Panc1 (cell line): ENCODE data around the gene FKBP1A.

Experiments
- CTCF ChIP-seq: fragments of 450-650 bp; IDR thresholded peaks from 2 replicates; pipeline ENCODE4 v1.5.1; 2017; ENCODE audit warnings: mild to moderate bottlenecking
- REST ChIP-seq, 2 experiments: IDR thresholded peaks; 2 replicates each; pipeline ENCODE4 v1.6.1; 2011 to 2012; ENCODE audit warnings: low read depth in 2 of 2, control low read depth in 1 of 2, low read length in 1 of 2, mild to moderate bottlenecking in 1 of 2, moderate library complexity in 1 of 2; ENCODE audit not compliant: insufficient read depth in 1 of 2

- TF ChIP-seq CTCF (no peak), REST (IDR thresholded peaks at IDR 0.05; ENCODE audit: insufficient read depth in 1 of 2, low read depth in 2 of 2, low read length in 1 of 2) (no peak)
These were observed 17.3 kb downstream of the FKBP1A start for GRCh38 chr20:1375515-1375914.
